ENCODE measurements around the gene PITHD1.

DNA sequence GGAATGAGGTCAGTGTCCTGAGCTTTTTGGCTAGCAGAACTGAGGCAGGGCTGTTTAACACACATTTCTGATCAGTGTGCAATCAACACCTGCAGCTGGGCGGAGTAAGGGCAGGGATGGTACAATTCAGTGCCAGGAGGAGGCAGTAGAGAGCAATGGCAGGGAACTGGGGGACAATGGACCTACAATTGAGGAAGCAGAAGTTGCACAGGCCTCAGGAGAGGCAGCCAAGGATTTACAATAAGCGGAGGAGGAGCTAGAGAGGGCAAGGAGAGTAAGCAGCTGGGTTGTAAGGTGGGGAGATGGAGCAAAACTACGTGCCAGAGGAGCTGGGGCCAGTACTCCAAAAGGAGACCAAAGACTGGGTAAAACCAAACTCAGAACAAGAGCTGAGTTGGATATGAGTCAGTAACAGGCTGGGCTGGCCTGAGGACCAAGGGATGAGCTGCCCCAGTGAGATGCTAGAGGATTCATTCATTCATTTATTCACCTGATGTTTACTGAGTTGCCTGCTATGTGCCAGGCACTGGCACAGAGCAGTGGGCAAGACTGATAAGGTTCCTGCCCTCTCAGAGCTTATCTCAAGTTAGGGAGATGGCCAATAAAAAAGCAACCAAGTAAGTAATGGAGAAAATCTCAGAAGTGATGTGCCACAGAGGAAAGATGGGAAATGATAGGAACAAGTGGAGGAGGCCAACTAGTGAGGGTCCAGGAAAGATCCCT is 32.8 kb downstream of the PITHD1 start:
- TF ChIP-seq SP4 (IDR thresholded peaks at IDR 0.05; ENCODE audit: low read length): no peak
- TF ChIP-seq, protein P1, sequence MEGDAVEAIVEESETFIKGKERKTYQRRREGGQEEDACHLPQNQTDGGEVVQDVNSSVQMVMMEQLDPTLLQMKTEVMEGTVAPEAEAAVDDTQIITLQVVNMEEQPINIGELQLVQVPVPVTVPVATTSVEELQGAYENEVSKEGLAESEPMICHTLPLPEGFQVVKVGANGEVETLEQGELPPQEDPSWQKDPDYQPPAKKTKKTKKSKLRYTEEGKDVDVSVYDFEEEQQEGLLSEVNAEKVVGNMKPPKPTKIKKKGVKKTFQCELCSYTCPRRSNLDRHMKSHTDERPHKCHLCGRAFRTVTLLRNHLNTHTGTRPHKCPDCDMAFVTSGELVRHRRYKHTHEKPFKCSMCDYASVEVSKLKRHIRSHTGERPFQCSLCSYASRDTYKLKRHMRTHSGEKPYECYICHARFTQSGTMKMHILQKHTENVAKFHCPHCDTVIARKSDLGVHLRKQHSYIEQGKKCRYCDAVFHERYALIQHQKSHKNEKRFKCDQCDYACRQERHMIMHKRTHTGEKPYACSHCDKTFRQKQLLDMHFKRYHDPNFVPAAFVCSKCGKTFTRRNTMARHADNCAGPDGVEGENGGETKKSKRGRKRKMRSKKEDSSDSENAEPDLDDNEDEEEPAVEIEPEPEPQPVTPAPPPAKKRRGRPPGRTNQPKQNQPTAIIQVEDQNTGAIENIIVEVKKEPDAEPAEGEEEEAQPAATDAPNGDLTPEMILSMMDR (IDR thresholded peaks at IDR 0.05; ENCODE audit: control extremely low read depth in 1 of 3, insufficient read depth in 1 of 3, low read depth in 1 of 3, low read length in 3 of 3): peak; percentile 88 to 97 (median 90)
